Umbilical cord (tissue), 2 donors: Measurements from ENCODE around the gene STAT5A. TPM values are rescaled to one million over a fixed set of nuclear protein-coding genes. Genes with fewer than 3 reads are reported as not detected.
"Not testable (repeated sequence)": the region's sequence is repeated elsewhere in the genome, so short reads cannot be mapped to it uniquely, and the experiment has no call there.

ENCODE experiments used
- DNase-seq: peaks from one replicate; pipeline ENCODE4 v3.0.0-alpha.2; 2015; ENCODE audit warnings: low spot score
- total RNA-seq: library from RNA; depleted of rRNA; stranded (reverse); fragments of >200 nt; gene quantifications from one replicate; pipeline ENCODE4 v1.2.3, GENCODE V29; 2014; ENCODE audit warnings: low replicate concordance; ENCODE audit not compliant: insufficient read depth

Gene STAT5A
- total RNA-seq, 1 donor from 2014 or later = 66.7 TPM

- no peak for DNase-seq
These were observed 41.0 kb downstream of the STAT5A start for GRCh38 chr17:42329025-42329976.

DNA sequence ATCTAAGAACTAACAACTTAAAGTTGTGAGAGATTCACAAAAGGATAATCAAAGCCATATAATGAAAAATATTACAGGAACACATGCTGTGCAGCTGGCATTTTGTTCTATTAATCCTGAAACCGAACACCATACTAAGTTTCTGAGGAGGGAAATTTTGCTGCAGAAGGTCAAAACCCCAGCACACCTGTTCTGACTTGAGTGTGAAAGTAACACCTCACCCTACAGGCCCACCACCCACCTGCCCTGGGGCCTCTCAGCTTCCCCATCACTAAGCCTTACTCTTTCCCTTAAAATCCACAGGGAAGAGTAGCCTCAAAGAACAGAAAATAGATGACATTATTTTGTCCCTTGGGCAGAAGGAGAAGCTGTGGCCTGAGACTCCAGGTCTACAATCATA lies 44.8 kb downstream of the STAT5A start:
- DNase-seq = no peak

DNA sequence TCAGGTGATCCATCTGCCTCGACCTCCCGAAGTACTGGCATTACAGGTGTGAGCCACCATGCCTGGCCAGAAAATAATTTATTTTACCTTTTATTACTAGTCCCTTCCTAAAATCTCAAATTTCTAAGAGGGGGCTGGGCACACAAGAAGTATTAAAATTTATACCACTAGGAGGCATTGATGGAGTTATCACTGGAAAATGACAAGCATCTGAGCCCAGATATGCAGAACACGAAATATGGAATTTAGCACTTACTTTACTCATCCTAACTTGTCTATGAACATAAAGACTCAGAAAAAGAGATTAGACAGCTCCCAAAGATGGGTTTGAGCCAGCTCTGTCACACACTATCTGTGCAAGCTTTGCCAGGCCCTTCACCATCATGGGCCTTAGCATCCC lies 46.4 kb downstream of the STAT5A start:
- no peak for DNase-seq

DNA sequence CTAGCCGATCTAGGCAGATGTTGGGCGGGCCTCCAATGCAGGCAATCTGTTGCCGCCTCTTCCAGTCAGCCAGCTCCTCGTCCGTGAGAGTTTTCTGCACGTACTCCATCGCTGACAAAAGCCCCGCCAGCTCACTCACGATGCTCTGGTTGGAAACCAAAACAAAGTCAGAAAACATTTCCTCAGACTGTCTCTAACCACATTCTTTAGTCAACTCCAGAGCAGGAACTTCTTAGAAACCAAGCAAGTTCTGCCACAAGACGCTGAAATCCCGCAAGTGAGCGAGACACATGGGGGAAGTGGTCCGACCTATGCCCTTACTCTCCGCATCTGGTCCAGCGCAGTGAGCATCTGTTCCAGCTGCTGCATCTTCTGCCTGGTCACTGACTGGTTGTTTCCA lies 49.1 kb downstream of the STAT5A start:
- DNase-seq = no peak

DNA sequence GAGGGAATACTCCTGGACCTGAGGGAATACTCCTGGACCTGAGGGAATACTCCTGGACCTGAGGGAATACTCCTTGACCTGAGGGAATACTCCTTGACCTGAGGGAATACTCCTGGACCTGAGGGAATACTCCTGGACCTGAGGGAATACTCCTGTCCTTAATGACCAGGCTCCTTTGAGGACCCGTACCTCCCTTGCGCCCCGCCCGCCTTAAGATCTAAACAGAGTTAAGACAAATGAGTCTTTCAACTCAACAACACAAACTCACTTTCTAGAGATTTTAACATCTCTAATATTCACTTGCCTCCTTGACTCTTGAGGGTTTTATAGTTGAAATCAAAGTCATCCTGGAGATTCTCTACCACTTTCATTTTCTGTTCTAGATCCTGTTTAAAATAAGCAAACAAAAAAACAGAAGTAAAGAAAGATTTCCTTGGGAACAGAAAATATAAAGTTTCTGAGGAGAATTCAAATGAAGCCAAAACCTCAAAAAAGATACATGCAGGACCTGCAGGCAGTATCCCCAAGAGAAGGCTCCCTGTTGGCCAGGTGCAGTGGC lies 50.2 kb downstream of the STAT5A start:
- no peak for DNase-seq

DNA sequence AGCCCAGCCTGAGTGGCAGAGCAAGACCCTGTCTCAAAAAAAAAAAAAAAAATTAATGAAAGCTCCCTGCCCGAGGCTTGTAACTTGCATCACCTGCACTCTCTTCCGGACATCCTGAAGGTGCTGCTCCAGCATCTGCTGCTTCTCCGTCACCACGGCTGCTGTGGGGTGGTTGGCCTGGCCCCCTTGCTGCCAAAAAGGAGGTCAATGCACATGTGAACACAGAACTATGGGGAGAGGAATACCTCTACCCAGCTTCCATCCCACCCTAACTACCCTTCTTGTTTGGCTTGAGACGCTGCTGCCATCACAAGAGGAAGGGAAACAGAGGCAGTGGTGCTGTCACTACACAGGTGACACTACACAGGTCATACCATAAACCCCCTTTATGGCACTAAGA lies 50.9 kb downstream of the STAT5A start:
- DNase-seq = no peak

DNA sequence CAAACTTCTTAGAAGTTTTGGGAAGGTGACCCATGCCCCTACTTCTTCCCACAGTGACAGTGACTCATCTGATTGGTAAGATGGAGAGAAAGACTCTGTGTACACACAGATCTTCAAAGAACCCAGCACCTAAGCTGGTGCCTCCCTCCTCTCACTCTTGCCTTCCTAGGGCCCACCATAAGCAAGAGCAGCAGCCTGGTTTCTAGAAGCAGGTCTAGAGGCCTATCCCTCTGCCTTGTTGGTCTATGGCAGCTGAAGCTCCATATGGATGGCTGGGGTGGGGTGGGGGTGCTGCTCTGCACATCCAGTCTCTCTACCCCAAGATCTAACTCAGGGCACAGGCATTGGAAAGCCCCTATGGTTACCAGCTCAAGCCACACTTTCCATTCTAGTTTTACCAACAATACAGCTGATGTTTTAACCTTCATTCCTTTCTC lies 52.4 kb downstream of the STAT5A start:
- DNase-seq = no peak

DNA sequence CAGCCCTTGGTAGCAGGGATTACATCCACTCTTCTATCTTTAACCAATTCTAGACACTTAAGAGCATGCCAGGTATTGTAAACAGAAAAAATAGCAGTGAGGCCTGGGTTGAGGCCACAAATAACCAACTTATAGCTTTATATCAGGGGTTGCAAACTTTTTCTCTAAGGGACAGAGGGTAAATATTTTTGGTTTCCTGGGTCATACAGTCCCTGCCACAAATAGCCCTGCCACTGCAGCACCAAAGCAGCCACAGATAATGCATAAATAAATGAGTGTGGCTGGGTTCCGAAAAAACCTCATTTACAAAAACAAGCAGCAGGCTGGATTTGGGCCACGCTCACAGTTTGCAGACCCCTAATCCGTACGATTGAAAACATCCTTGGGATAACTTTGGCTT lies 53.3 kb downstream of the STAT5A start:
- DNase-seq = no peak

DNA sequence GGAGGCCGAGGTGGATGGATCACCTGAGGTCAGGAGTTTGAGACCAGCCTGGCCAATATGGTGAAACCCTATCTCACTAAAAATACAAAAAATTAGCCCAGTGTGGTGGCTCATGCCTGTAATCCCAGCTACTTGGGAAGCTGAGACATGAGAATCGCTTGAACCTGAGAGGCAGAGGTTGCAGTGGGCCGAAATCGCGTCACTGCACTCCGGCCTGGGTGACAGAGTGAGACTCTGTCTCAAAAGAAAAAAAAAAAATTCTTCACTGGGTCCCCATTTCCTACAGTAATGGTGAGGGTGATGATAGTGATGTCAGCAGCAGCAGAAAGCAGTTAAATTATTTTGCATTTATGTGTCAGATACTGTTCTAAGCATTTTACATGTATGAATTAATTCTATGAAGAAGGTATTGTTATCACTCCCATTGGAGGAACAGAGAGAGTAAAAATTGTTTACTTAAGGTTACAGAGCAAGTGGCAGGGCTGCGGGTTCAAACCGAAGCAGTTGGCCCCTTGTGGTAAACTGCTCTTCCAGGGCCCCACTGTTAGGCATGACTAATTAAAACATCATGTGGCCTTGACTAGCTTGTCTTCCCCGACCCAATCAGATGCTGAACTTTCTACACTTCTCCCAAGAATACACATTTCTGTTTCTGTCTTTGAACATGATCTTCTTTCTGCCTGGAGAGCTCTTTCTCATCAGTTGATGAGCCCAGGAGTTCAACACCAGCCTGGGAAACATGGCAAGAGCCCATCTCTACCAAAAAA lies 54.1 kb downstream of the STAT5A start:
- no peak for DNase-seq

DNA sequence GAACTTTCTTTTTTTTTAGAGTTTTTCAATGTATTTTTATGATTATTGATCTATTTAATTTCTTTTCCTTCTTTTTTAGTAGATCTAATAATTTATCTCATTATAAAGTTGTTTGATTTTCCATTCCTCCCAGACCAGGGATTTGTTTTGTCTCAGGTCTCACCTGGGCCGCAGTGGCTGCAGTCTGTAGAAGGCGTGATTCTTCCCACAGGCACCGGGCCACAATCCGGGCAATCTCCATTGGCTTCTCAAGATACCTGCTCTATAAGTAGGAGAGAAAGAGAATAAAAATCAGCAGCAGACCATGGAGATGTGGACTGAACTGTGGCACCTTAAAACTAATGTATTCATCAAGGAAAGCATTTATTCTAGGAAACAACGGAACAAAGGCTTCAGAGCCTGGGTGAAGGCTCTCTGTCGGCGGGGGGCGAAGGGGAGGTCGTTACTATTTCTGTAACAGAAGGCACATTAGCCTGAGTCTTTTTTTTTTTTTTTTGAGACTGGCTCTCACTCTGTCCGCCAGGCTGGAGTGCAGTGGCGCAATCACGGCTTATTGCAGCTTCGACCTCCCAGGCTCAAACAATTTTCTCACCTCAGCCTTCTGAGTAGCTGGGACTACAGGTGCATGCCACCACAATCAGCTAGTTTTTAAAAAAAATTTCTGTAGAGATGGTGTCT lies 57.2 kb downstream of the STAT5A start:
- no peak for DNase-seq

- no peak for DNase-seq
These were observed 58.2 kb downstream of the STAT5A start for GRCh38 chr17:42346481-42346880.

- DNase-seq = peak; percentile 46
These were observed 58.9 kb downstream of the STAT5A start for GRCh38 chr17:42347198-42347597.

DNA sequence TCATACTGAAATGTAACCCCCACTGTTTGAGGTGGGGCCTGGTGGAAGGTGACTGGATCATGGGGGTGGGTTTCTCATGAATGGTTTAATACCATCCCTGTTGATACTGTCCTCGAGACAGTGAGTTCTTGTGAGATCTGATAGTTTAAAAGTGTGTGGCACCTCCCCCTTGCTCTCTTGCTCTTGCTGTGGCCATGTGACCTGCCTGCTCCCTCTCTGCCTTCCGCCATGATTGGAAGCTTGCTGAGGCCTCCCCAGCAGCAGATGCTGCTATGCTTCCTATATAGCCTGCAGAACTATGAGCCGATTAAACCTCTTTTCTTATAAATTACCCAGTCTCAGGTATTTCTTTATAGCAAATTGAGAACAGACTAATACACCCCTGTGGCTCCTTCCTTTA lies 59.3 kb downstream of the STAT5A start:
- no peak for DNase-seq

DNA sequence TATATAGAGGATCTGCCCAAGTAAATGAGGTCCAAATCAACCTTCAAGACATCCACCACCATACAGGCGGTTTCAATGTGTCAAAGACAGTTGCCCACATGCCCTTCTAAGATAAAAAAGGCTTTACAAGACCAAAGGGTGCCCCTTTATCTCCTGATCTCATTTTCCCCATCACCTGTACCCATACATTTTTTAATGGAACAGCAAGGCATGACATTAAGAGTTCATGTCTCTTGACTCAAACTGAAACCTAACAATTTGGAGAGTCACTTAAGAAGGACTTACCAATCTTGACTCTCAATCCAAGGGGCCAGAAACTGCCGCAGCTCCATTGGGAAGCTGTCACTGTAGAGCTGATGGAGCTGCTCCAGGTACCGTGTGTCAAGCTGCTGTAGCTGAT lies 59.8 kb downstream of the STAT5A start:
- DNase-seq = no peak

DNA sequence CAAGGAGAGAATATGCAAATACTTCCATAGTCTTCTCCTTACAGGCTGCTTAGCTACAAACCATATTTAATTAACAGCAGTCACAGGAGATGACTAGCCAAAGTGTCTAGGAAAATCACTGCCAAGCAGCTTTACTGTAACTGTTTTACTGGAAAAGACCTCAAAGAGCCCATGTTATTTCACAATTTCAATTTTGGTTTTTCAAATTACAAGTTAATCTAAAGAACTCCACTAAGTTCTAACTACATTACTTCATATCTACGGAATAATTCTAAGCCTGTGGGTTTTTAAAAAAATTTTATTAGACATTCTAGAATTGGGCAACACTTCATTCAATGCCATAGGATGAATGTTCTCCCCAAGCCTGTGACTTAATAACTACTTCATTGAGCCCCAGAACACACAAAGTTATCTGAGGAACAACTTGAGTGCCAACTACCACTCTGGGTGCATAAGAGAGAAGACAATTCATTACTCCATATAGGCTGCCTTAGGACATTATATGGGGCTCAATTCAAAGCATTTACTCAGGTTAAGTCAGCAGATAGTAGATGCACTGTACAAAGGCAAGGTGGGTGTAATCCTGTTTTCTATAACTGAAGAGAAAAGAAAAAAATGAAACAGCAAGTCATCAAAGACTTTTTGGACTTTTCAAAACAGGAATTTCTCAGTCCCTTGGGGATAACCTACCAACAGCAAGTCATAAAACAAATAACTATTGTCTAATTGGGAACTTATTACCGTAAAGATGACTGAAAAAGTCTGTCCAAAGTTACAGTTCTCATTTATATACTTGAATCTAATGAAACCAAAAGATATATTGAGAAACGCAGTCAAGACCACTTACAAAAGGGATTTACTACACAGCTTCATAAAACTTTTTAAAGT lies 66.9 kb downstream of the STAT5A start:
- peak; percentile 48 for DNase-seq

GRCh38 chr17:42358434-42358833 lies 70.1 kb downstream of the STAT5A start:
- no peak for DNase-seq

GRCh38 chr17:42359133-42359532 lies 70.8 kb downstream of the STAT5A start:
- no peak for DNase-seq

DNA sequence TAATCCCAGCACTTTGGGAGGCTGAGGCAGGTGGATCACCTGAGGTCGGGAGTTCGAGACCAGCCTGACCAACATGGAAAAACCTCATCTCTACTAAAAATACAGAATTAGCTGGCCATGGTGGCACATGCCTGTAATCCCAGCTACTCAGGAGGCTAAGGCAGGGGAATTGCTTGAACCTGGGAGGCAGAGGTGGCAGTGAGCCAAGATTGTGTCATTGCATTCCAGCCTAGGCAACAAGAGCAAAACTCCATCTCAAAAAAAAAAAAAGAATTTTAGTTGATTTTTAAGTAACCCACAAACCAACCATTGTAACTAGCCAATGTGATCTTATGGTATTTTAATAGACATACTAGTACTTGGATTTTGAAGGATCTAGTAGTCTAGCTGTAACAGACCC lies 72.1 kb downstream of the STAT5A start:
- DNase-seq = not testable (repeated sequence)
